AG09309 (cell line): ENCODE measurements around the gene FSD1.
"Not testable (repeated sequence)": the region's sequence is repeated elsewhere in the genome, so short reads cannot be mapped to it uniquely, and the experiment has no call there.

Experiments
- DNase-seq: peaks from one replicate; pipeline ENCODE4 v3.0.0-alpha.2; 2010; ENCODE audit warnings: low read depth
- H3K4me3 ChIP-seq: 2 replicates; pipeline ENCODE4 v1.5.1; 2011; ENCODE audit warnings: mild to moderate bottlenecking, low read depth, low read length, moderate library complexity; ENCODE audit not compliant: control insufficient read depth
- TF ChIP-seq, protein P1 (sequence below): IDR thresholded peaks from 2 replicates; pipeline ENCODE4 v1.5.1; 2011; ENCODE audit warnings: mild to moderate bottlenecking, low read depth, low read length, inconsistent platforms; ENCODE audit not compliant: insufficient read depth, control insufficient read depth; ENCODE audit errors: missing control alignments

FSD1 gene

GRCh38 chr19:4326837-4327251 lies 22.4 kb downstream of the FSD1 start:
- TF ChIP-seq, protein P1, sequence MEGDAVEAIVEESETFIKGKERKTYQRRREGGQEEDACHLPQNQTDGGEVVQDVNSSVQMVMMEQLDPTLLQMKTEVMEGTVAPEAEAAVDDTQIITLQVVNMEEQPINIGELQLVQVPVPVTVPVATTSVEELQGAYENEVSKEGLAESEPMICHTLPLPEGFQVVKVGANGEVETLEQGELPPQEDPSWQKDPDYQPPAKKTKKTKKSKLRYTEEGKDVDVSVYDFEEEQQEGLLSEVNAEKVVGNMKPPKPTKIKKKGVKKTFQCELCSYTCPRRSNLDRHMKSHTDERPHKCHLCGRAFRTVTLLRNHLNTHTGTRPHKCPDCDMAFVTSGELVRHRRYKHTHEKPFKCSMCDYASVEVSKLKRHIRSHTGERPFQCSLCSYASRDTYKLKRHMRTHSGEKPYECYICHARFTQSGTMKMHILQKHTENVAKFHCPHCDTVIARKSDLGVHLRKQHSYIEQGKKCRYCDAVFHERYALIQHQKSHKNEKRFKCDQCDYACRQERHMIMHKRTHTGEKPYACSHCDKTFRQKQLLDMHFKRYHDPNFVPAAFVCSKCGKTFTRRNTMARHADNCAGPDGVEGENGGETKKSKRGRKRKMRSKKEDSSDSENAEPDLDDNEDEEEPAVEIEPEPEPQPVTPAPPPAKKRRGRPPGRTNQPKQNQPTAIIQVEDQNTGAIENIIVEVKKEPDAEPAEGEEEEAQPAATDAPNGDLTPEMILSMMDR: no peak
- no peak overlapping the region for H3K4me3 ChIP-seq
- no peak for DNase-seq

DNA sequence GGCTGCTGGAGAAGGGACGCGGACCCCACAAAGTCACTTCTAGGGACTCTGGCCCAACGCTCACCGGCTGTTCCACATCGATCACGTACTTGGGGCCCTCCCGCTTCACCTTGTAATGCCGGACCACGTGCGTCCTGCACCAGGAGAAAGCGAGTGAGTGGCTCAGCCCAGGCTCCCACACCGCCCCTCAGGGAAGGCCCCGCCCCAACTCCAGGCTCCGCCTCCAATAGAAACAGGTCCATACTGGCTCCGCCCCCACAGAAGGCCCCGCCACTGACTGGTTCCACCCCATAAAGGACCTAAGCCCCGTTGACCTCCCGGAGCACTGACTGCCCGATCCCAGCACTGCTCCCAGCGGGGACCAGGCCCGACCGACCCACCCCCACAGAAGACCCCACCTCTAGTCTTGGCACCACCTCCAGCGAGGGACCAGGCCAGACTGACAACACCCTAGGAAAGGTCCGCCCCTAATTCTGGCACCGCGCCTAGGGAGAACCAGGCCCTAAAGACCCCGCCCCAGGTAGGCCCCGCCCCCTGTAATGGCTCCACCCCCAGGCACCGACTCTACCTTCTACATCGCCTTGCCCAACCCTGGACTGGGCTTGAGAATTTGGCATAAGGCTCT lies 23.0 kb downstream of the FSD1 start:
- TF ChIP-seq, protein P1: no peak
- DNase-seq: no peak
- H3K4me3 ChIP-seq: no peak overlapping the region

DNA sequence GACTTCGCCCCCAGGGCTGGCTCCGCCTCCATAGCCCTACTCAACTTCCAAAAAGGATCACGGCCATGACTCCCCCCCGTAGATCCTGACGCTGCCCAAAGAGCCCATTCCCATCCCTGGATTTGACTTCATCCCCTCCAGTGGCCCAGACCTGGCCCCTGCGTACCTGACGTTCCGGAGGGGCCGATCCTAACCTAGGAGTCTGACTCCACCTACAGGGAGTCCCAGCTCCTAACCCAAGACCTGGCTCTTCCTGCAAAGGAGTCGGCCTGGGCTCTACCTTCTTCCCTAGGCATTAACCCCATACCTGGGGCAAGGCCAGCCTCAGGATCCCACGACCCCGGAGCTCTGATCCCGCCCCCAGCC lies 23.5 kb downstream of the FSD1 start:
- H3K4me3 ChIP-seq: no peak overlapping the region
- TF ChIP-seq, protein P1: no peak
- no peak for DNase-seq

DNA sequence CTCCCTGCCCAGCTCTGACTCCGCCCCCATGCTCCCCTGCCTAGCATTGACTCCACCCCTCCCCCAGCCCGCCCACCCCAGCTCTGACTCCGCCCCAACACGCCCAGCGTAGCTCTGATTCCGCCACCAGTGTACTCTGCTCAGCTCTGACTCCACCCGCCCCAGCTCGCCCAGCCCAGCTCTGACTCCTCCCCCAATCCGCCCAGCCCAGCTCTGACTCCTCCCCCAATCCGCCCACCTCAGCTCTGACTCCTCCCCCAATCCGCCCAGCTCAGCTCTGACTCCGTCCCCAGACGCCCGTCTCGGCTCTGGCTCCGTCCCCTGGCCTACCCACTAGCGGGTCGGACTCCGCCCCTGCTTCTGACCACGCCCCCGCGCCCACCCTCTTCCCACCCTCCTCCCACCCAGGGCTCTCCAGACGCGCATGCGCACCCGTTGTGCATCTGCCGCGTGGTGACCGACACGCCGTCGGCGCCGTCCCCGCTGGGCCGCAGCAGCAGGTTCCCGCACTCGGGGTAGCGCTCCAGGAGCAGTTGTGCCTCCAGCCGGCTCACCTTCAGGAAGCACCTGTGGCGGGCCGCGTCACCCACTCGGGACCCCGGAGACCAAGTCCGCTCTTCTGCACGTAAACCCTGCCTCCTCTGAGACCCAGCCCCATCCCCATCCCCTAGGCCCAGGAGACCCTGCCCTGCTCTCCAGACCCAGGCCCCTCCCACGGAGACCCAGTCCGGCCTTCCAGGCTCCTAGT lies 24.0 kb downstream of the FSD1 start:
- no peak for DNase-seq
- H3K4me3 ChIP-seq: peak overlapping the region; percentile 38
- TF ChIP-seq, protein P1: no peak

- DNase-seq: not testable (repeated sequence)
- H3K4me3 ChIP-seq: peak overlapping the region; percentile 38
Observed at GRCh38 chr19:4328991-4329681, 24.7 kb downstream of the FSD1 start.

- TF ChIP-seq, protein P1: no peak
- no peak for DNase-seq
- no peak overlapping the region for H3K4me3 ChIP-seq
Observed at GRCh38 chr19:4329858-4330257, 25.5 kb downstream of the FSD1 start.
